ENCODE data around the gene ETHE1. TPM values are rescaled to one million over a fixed set of nuclear protein-coding genes. Genes with fewer than 3 reads are reported as not detected.
A peak's percentile ranks its signal among the peaks of the same experiment; 100 is the strongest.

The ETHE1 gene
- polyA plus RNA-seq, 3 donors: 71.2 to 135 (median 111) TPM

- intact Hi-C loops (cut with micrococcal nuclease): no loop called here
- no peaks in the 10 kb centered on the region for H3K9me3 Mint-ChIP-seq
- TF ChIP-seq, protein P1, sequence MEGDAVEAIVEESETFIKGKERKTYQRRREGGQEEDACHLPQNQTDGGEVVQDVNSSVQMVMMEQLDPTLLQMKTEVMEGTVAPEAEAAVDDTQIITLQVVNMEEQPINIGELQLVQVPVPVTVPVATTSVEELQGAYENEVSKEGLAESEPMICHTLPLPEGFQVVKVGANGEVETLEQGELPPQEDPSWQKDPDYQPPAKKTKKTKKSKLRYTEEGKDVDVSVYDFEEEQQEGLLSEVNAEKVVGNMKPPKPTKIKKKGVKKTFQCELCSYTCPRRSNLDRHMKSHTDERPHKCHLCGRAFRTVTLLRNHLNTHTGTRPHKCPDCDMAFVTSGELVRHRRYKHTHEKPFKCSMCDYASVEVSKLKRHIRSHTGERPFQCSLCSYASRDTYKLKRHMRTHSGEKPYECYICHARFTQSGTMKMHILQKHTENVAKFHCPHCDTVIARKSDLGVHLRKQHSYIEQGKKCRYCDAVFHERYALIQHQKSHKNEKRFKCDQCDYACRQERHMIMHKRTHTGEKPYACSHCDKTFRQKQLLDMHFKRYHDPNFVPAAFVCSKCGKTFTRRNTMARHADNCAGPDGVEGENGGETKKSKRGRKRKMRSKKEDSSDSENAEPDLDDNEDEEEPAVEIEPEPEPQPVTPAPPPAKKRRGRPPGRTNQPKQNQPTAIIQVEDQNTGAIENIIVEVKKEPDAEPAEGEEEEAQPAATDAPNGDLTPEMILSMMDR (IDR thresholded peaks at IDR 0.05): no peak
- Histone ChIP-seq H3K4me2 (replicated peaks; ENCODE audit: extremely low read depth, low read length, poor library complexity, severe bottlenecking) (no peak overlapping the region), H3K9me3 (replicated peaks in 1 of 2; ENCODE audit: control insufficient read depth in 1 of 2, insufficient read depth in 1 of 2, low read length in 2 of 2) (no peaks in the 10 kb centered on the region), H4K20me1 (ENCODE audit: insufficient read depth, low read length) (no peaks in the 10 kb centered on the region), H3K27ac (ENCODE audit: low read depth in 1 of 2, low read length in 2 of 2) (no peak overlapping the region), H3K36me3 (replicated peaks in 1 of 2; ENCODE audit: control insufficient read depth in 1 of 2, insufficient read depth in 2 of 2, low read length in 2 of 2) (peaks cover 47 to 79% of the 10 kb centered on the region in 2 donors), H3K9ac (ENCODE audit: insufficient read depth, low read length, poor library complexity, severe bottlenecking) (no peak overlapping the region), H3K4me3 (replicated peaks in 1 of 3; ENCODE audit: low read depth in 2 of 3, low read length in 3 of 3) (no peak overlapping the region), H3K4me1 (ENCODE audit: control insufficient read depth in 1 of 2, insufficient read depth in 2 of 2, low read length in 2 of 2) (no peaks in the 10 kb centered on the region), H2AFZ (ENCODE audit: insufficient read depth, low read depth, low read length, poor library complexity, severe bottlenecking) (no peak overlapping the region), H3K79me2 (ENCODE audit: insufficient read depth, low read length) (no peaks in the 10 kb centered on the region), H3K27me3 (ENCODE audit: control insufficient read depth in 2 of 2, insufficient read depth in 2 of 2, low read length in 2 of 2) (no peaks in the 10 kb centered on the region)
- no CpG with 5 or more reads among the region's 3 CpGs for WGBS (ENCODE audit: insufficient coverage)
- no peaks in the 10 kb centered on the region for H3K4me1 Mint-ChIP-seq
- H3K27ac Mint-ChIP-seq: peak overlapping the region in 2 of 7 donors; percentile 1 to 62
- no peak for DNase-seq
- no peak overlapping the region for H3K4me3 Mint-ChIP-seq
- H3K27me3 Mint-ChIP-seq (ENCODE audit: low read depth in 3 of 3): peaks cover 0 to 3% (median 2%) of the 10 kb centered on the region in 3 donors
- H3K36me3 Mint-ChIP-seq: peaks cover 62 to 80% of the 10 kb centered on the region in 2 donors
Measured at GRCh38 chr19:43552198-43552450, 25.1 kb upstream of the ETHE1 start.

GRCh38 chr19:43551399-43552197 lies 24.6 kb upstream of the ETHE1 start:
- H3K9ac ChIP-seq (ENCODE audit: insufficient read depth, low read length, poor library complexity, severe bottlenecking): no peak overlapping the region
- intact Hi-C loops (cut with micrococcal nuclease): no loop called here
- H3K4me1 ChIP-seq (ENCODE audit: control insufficient read depth in 1 of 2, insufficient read depth in 2 of 2, low read length in 2 of 2): no peaks in the 10 kb centered on the region
- no peaks in the 10 kb centered on the region for H3K9me3 ChIP-seq (replicated peaks in 1 of 2; ENCODE audit: control insufficient read depth in 1 of 2, insufficient read depth in 1 of 2, low read length in 2 of 2)
- peaks cover 63 to 82% of the 10 kb centered on the region in 2 donors for H3K36me3 Mint-ChIP-seq
- no peak overlapping the region for H3K27ac ChIP-seq (ENCODE audit: low read depth in 1 of 2, low read length in 2 of 2)
- no peak for DNase-seq
- WGBS (ENCODE audit: insufficient coverage): 95% methylated on average over 19 of the region's 23 CpGs
- H3K27ac Mint-ChIP-seq: peak overlapping the region in 4 of 7 donors; percentile 1 to 62 (median 24)
- no peaks in the 10 kb centered on the region for H3K79me2 ChIP-seq (ENCODE audit: insufficient read depth, low read length)
- TF ChIP-seq, protein P1 (IDR thresholded peaks at IDR 0.05): no peak
- H4K20me1 ChIP-seq (ENCODE audit: insufficient read depth, low read length): no peaks in the 10 kb centered on the region
- no peak overlapping the region for H2AFZ ChIP-seq (ENCODE audit: insufficient read depth, low read depth, low read length, poor library complexity, severe bottlenecking)
- H3K27me3 Mint-ChIP-seq (ENCODE audit: low read depth in 3 of 3): peaks cover 0 to 3% (median 2%) of the 10 kb centered on the region in 3 donors
- no peaks in the 10 kb centered on the region for H3K9me3 Mint-ChIP-seq
- no peak overlapping the region for H3K4me3 Mint-ChIP-seq
- H3K27me3 ChIP-seq (ENCODE audit: control insufficient read depth in 2 of 2, insufficient read depth in 2 of 2, low read length in 2 of 2): no peaks in the 10 kb centered on the region
- H3K4me2 ChIP-seq (replicated peaks; ENCODE audit: extremely low read depth, low read length, poor library complexity, severe bottlenecking): no peak overlapping the region
- H3K36me3 ChIP-seq (replicated peaks in 1 of 2; ENCODE audit: control insufficient read depth in 1 of 2, insufficient read depth in 2 of 2, low read length in 2 of 2): peaks cover 52 to 79% of the 10 kb centered on the region in 2 donors
- H3K4me1 Mint-ChIP-seq: no peaks in the 10 kb centered on the region
- H3K4me3 ChIP-seq (replicated peaks in 1 of 3; ENCODE audit: low read depth in 2 of 3, low read length in 3 of 3): no peak overlapping the region

Data from CD14-positive monocyte (primary cell).